Measurements from ENCODE around the gene CHIC2. TPM values are rescaled to one million over a fixed set of nuclear protein-coding genes. Genes with fewer than 3 reads are reported as not detected.

CHIC2 gene
- total RNA-seq, 1 experiment from 2014 or later, result 8.2 TPM

DNA sequence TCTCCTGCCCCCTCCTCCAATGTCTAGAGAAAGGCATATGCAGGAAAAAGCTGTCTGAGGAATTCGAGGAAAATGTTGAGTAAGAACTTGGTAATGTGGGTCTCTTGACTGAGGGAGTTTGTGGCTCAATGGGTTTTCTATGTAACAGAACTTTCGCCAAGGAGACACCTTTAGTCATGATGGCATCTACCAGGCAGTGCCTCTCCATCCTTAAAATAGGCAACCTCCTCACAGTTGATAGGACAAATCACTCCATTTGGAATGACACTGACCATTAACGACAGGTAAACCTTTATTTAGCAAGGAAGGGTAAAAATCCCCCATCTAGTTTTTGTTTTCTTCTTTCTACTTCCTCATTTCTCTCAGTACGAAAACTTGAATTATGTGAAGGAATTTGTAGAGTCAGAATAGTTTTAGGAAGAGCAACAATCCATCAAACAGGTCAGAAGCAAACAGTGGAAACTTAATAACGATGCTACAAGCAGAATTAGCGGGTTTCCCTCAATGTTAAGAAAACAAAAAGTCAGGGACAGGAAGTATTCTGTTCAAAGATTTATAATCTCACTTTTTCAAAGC, 38.2 kb upstream of the CHIC2 start:
- no peak overlapping the region for H4K91ac ChIP-seq (ENCODE audit: insufficient read length, low read depth, low read length)
- H3K4ac ChIP-seq (ENCODE audit: low read depth, low read length), result no peak overlapping the region
- H3K56ac ChIP-seq (ENCODE audit: insufficient read length, low read depth, low read length), result no peak overlapping the region
- no peak overlapping the region for H2BK5ac ChIP-seq (ENCODE audit: insufficient read length, low read length)
- no peak for DNase-seq
- no peaks in the 10 kb centered on the region for H3K79me2 ChIP-seq (ENCODE audit: insufficient read depth, low read length)
- no peak overlapping the region for H3K14ac ChIP-seq (ENCODE audit: insufficient read depth, low read length)
- Mint-ChIP-seq H3K4me3 (peak overlapping the region in 1 of 2 experiments; percentile 50; a peak in 1 of 5 replicates), H3K4me1 (peaks cover 47 to 78% of the 10 kb centered on the region in 2 experiments), H3K27me3 (ENCODE audit: low read depth) (peaks cover 100% of the 10 kb centered on the region), H3K9me3 (peaks cover 0 to 6% of the 10 kb centered on the region in 2 experiments; a peak in 1 of 5 replicates), H3K27ac (no peak overlapping the region), H3K36me3 (ENCODE audit: insufficient read depth in 1 of 3, low read depth in 3 of 3) (0 out of 7 replicates have a peak, but pooled peaks cover 0 to 3% (median 0%) of the 10 kb centered on the region in 3 experiments)
- no peak overlapping the region for H3K4me2 ChIP-seq (ENCODE audit: insufficient read depth, insufficient read length, low read length)
- H3K23me2 ChIP-seq (ENCODE audit: insufficient read length, low read depth, low read length, poor library complexity, severe bottlenecking), result peaks cover 27% of the 10 kb centered on the region
- no peak overlapping the region for H2AFZ ChIP-seq (ENCODE audit: low read length)
- H2BK15ac ChIP-seq (ENCODE audit: low read depth, low read length), result no peak overlapping the region
- H3K23ac ChIP-seq (ENCODE audit: insufficient read length, low read depth, low read length), result no peak overlapping the region
- no peak overlapping the region for H2BK12ac ChIP-seq (ENCODE audit: insufficient read length, low read depth, low read length)
- no peak overlapping the region for H4K5ac ChIP-seq (ENCODE audit: insufficient read length, low read depth, low read length)
- no peaks in the 10 kb centered on the region for H3K9me3 ChIP-seq (ENCODE audit: control insufficient read depth, low read depth, low read length)
- no peak overlapping the region for H3K18ac ChIP-seq (ENCODE audit: insufficient read length, low read depth, low read length)
- peaks cover 80% of the 10 kb centered on the region for H3K27me3 ChIP-seq (ENCODE audit: insufficient read depth, low read length)
- no peak overlapping the region for H3K27ac ChIP-seq (ENCODE audit: insufficient read length, low read depth, low read length)
- H4K8ac ChIP-seq (replicated peaks; ENCODE audit: insufficient read length, low read depth, low read length), result no peak overlapping the region
- H2AK5ac ChIP-seq (ENCODE audit: insufficient read length, low read length), result no peak overlapping the region
- no CpG with 5 or more reads among the region's 6 CpGs for WGBS (ENCODE audit: extremely low coverage, insufficient read length, low lambda C conversion rate)
- no peak overlapping the region for H3K9ac ChIP-seq (ENCODE audit: extremely low read depth, insufficient read length, low read length)
- no peak overlapping the region for H2BK120ac ChIP-seq (ENCODE audit: low read depth, low read length, poor library complexity, severe bottlenecking)
- TF ChIP-seq, protein P1, sequence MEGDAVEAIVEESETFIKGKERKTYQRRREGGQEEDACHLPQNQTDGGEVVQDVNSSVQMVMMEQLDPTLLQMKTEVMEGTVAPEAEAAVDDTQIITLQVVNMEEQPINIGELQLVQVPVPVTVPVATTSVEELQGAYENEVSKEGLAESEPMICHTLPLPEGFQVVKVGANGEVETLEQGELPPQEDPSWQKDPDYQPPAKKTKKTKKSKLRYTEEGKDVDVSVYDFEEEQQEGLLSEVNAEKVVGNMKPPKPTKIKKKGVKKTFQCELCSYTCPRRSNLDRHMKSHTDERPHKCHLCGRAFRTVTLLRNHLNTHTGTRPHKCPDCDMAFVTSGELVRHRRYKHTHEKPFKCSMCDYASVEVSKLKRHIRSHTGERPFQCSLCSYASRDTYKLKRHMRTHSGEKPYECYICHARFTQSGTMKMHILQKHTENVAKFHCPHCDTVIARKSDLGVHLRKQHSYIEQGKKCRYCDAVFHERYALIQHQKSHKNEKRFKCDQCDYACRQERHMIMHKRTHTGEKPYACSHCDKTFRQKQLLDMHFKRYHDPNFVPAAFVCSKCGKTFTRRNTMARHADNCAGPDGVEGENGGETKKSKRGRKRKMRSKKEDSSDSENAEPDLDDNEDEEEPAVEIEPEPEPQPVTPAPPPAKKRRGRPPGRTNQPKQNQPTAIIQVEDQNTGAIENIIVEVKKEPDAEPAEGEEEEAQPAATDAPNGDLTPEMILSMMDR (conservative IDR thresholded peaks at IDR 0.05), result no peak
- no peak overlapping the region for H3T11ph ChIP-seq (ENCODE audit: low read length)
- no peaks in the 10 kb centered on the region for H4K20me1 ChIP-seq (ENCODE audit: control insufficient read depth, insufficient read depth, insufficient read length)
- no peaks in the 10 kb centered on the region for H3K79me1 ChIP-seq (ENCODE audit: insufficient read depth, low read depth, low read length, poor library complexity, severe bottlenecking)
- no peak overlapping the region for H2BK20ac ChIP-seq (ENCODE audit: low read depth, low read length, poor library complexity, severe bottlenecking)
- H3K4me1 ChIP-seq (ENCODE audit: insufficient read depth, low read length), result peaks cover 3% of the 10 kb centered on the region; the same call in 1 of the 2 replicates
